Breast epithelium (tissue), 4 donors: Measurements from ENCODE around the gene HSPB7. TPM values are rescaled to one million over a fixed set of nuclear protein-coding genes. Genes with fewer than 3 reads are reported as not detected.

ENCODE experiments used
- DNase-seq, 2 donors: peaks; one replicate each; pipeline ENCODE4 v3.0.0-alpha.2; 2019; ENCODE audit warnings: low spot score in 2 of 2
- H3K27ac ChIP-seq, 2 donors: fragments of 200-600 bp; sonication (generic) in 1 of 2; one replicate each; pipeline ENCODE4 v1.5.1; 2016 to 2019; ENCODE audit warnings: mild to moderate bottlenecking in 1 of 2
- H3K27me3 ChIP-seq, 2 donors: fragments of 200-600 bp; sonication (generic) in 1 of 2; one replicate each; pipeline versions ENCODE4 v1.5.1 to v1.6.0; 2017 to 2019; ENCODE audit warnings: control low read depth in 1 of 2, mild to moderate bottlenecking in 1 of 2
- H3K36me3 ChIP-seq: fragments of 200-600 bp; one replicate; pipeline ENCODE4 v1.5.1; 2019
- H3K4me1 ChIP-seq, 2 donors: fragments of 200-600 bp; sonication (generic); one replicate each; pipeline ENCODE4 v1.5.1; 2016 to 2019; ENCODE audit warnings: control low read depth in 1 of 2
- H3K4me3 ChIP-seq, 3 donors: fragments of 200-600 bp; sonication (generic); 1 replicate in 2 of 3; 2 replicates in 1 of 3; pipeline ENCODE4 v1.5.1; 2016 to 2019; ENCODE audit warnings: mild to moderate bottlenecking in 3 of 3, moderate library complexity in 2 of 3
- H3K9me3 ChIP-seq, 2 donors: fragments of 200-600 bp; sonication (generic) in 1 of 2; one replicate each; pipeline ENCODE4 v1.5.1; 2016 to 2019; ENCODE audit warnings: control low read depth in 1 of 2
- POLR2A ChIP-seq: fragments of 450-650 bp; IDR thresholded peaks from one replicate; pipeline ENCODE4 v1.6.1; 2016; ENCODE audit warnings: antibody characterized with exemption, mild to moderate bottlenecking, moderate library complexity
- POLR2AphosphoS5 ChIP-seq, 3 donors: sonication (generic); formaldehyde crosslinking; IDR thresholded peaks; one replicate each; pipeline ENCODE4 v1.6.1; 2017; ENCODE audit warnings: antibody characterized with exemption in 3 of 3
- intact Hi-C: fragments of 100-400 bp; cut with DNase I; formaldehyde crosslinking; loops from one replicate; pipeline ENCODE4 v1.15.1; 2023; ENCODE audit warnings: low total_unique reads
- total RNA-seq, 3 donors: library from RNA; depleted of rRNA; stranded (reverse); fragments of >200 nt; gene quantifications; one replicate each; pipeline ENCODE4 v1.1.0, GENCODE V29; 2016
- TF ChIP-seq, protein P1 (sequence below), 3 donors: fragments of 450-650 bp; IDR thresholded peaks; one replicate each; pipeline ENCODE4 v1.5.1; 2016 to 2017; ENCODE audit warnings: antibody characterized with exemption in 3 of 3, mild to moderate bottlenecking in 3 of 3, moderate library complexity in 3 of 3

Gene HSPB7
- total RNA-seq, 3 donors from 2014 or later = 8.8 to 183 (median 19.0) TPM

DNA sequence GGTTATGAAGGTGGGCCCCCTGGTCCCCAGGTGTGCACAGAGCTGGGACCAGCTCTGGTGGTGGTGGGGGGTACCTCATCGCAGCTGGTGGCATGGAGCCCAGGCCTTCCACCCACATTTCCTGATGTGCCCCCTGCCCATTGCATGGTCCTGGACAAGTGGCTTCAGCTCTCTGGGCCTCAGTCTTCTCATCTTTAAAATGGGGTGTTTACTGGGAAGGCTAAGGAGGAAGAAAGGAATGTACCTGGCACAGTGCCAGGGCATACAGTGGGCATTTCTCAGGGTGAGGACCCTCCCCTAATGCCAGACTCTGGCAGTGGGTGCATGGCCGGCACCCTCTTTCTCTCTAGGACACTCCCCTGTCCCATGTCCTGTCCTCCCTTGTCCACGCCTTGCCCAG, 33.2 kb upstream of the HSPB7 start:
- no peaks in the 10 kb centered on the region for H3K27me3 ChIP-seq
- intact Hi-C loops = no loop called here
- H3K4me1 ChIP-seq = no peaks in the 10 kb centered on the region
- TF ChIP-seq POLR2A = no peak
- no peak for TF ChIP-seq POLR2AphosphoS5 (IDR thresholded peaks at IDR 0.05)
- TF ChIP-seq, protein P1, sequence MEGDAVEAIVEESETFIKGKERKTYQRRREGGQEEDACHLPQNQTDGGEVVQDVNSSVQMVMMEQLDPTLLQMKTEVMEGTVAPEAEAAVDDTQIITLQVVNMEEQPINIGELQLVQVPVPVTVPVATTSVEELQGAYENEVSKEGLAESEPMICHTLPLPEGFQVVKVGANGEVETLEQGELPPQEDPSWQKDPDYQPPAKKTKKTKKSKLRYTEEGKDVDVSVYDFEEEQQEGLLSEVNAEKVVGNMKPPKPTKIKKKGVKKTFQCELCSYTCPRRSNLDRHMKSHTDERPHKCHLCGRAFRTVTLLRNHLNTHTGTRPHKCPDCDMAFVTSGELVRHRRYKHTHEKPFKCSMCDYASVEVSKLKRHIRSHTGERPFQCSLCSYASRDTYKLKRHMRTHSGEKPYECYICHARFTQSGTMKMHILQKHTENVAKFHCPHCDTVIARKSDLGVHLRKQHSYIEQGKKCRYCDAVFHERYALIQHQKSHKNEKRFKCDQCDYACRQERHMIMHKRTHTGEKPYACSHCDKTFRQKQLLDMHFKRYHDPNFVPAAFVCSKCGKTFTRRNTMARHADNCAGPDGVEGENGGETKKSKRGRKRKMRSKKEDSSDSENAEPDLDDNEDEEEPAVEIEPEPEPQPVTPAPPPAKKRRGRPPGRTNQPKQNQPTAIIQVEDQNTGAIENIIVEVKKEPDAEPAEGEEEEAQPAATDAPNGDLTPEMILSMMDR (IDR thresholded peaks at IDR 0.05) = no peak
- H3K27ac ChIP-seq = no peak overlapping the region
- H3K4me3 ChIP-seq = no peak overlapping the region
- DNase-seq = no peak
- no peaks in the 10 kb centered on the region for H3K36me3 ChIP-seq
- no peaks in the 10 kb centered on the region for H3K9me3 ChIP-seq

DNA sequence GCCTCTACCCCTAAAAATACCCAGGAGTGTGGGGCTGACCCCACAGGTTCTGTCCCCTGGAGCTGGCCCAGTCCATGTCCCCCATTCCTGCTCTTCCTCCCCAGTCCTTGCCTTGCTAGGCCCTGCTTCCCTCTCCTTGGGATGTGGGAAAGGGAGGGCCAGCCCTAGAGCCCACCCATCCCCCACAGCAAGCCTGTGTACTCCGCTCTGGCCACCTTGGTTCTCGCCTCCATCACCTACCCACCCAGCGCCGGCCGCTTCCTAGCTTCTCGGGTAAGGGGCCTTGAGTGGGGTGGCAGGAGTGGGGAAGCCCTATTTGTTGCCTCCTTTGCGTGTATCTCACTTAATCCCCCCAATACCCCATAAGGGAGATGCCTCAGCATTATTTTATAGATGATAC, 32.5 kb upstream of the HSPB7 start:
- Histone ChIP-seq H3K27ac (no peak overlapping the region), H3K4me3 (no peak overlapping the region), H3K4me1 (no peaks in the 10 kb centered on the region), H3K9me3 (no peaks in the 10 kb centered on the region), H3K36me3 (no peaks in the 10 kb centered on the region), H3K27me3 (no peaks in the 10 kb centered on the region)
- intact Hi-C loops = no loop called here
- no peak for DNase-seq
- TF ChIP-seq, protein P1 (IDR thresholded peaks at IDR 0.05) = no peak
- TF ChIP-seq POLR2AphosphoS5 (IDR thresholded peaks at IDR 0.05) = no peak
- no peak for TF ChIP-seq POLR2A

DNA sequence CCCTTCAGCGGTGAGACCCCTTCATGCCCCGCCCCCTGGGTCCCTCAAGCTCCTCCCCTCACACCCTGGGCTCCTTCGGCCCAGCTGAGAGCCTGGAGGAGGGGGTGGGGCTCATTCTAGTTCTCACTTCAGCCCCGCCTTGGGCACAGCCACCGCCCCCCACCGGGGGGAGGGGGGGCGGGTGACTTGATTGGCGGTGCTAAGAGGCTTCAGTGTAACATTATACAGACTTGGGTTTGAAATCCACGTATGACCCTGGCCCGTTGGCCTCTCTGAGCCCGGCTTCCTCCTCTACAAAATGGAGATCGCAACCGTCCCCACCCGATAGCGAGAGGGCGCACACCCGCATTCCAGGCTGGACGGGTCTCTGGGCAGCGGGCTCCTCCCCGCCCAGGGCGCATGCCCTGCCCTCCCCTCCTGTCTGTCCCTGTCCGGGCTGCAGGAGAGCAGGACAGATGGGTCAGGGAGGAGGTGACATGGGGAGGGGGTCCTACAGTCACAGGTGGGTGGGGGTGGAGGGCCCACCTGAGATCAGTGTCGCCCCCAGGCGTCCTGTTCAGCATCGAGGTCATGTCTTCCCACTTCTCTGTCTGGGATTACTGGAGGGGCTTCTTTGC, 30.8 kb upstream of the HSPB7 start:
- Histone ChIP-seq H3K36me3 (no peaks in the 10 kb centered on the region), H3K27me3 (no peaks in the 10 kb centered on the region), H3K4me3 (peak overlapping the region; percentile 36 to 73 (median 54)), H3K4me1 (no peaks in the 10 kb centered on the region), H3K27ac (peak overlapping the region in 1 of 2 donors; percentile 3), H3K9me3 (no peaks in the 10 kb centered on the region)
- peak in 1 of 2 donors; percentile 27 for DNase-seq
- TF ChIP-seq POLR2A = no peak
- TF ChIP-seq POLR2AphosphoS5 (IDR thresholded peaks at IDR 0.05) = no peak
- TF ChIP-seq, protein P1 (IDR thresholded peaks at IDR 0.05) = no peak
- intact Hi-C loops = no loop called here

DNA sequence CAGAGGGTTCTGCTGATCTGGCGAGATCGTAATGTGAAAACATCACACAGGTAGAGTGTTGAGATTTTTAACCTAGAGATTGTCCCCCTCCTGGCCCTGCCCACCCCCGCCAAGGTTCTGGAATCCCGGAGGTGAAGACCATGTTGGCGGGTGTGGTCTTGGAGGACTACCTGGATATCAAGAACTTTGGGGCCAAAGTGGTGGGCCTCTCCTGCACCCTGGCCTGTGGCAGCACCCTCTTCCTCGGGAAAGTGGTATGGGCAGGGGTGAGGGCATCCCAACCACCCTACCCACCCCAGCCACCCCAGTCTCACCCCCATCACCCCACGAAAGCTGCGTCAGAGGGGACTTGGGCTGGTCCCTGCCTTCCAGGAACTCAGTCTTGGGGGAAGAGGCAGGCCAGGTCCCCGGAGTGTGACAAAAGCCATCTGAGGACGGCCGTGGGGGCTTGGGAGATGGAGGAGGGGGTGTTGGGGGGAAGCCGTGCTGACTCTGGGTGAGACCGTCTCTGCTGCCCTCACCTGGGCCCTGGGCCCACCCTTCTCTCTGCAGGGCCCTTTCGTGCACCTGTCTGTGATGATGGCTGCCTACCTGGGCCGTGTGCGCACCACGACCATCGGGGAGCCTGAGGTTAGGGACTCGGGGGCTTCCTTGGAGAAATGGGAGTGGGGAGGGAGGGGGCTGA, 30.1 kb upstream of the HSPB7 start:
- intact Hi-C loops = no loop called here
- no peak for TF ChIP-seq POLR2AphosphoS5 (IDR thresholded peaks at IDR 0.05)
- no peak for TF ChIP-seq POLR2A
- TF ChIP-seq, protein P1 (IDR thresholded peaks at IDR 0.05) = no peak
- no peaks in the 10 kb centered on the region for H3K9me3 ChIP-seq
- peak overlapping the region in 1 of 3 donors; percentile 73 for H3K4me3 ChIP-seq
- H3K36me3 ChIP-seq = no peaks in the 10 kb centered on the region
- no peaks in the 10 kb centered on the region for H3K27me3 ChIP-seq
- H3K27ac ChIP-seq = no peak overlapping the region
- no peaks in the 10 kb centered on the region for H3K4me1 ChIP-seq
- DNase-seq = no peak

DNA sequence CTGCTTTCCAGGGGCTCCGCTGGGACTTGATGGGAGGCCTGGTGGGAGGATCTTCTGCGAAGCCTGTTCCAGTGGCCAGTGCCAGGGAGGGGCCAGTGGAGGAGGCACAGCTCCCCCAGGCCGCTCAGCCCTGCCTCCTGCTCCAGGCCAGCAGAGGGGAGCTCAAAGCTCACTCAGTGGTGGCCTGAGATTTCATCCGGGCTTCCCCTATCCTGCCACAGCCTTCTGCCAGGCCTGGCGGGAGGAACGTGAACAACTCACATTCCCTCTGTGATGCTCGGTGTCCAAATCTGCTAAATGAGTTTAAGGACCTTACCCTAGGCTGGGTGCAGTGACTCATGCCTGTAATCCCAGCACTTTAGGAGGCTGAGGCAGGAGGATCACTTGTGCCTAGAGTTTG, 29.0 kb upstream of the HSPB7 start:
- no peaks in the 10 kb centered on the region for H3K9me3 ChIP-seq
- H3K27me3 ChIP-seq = no peaks in the 10 kb centered on the region
- no peaks in the 10 kb centered on the region for H3K36me3 ChIP-seq
- no peak overlapping the region for H3K27ac ChIP-seq
- intact Hi-C loops = no loop called here
- no peak overlapping the region for H3K4me3 ChIP-seq
- TF ChIP-seq POLR2AphosphoS5 (IDR thresholded peaks at IDR 0.05) = no peak
- TF ChIP-seq POLR2A = no peak
- TF ChIP-seq, protein P1 (IDR thresholded peaks at IDR 0.05) = no peak
- no peaks in the 10 kb centered on the region for H3K4me1 ChIP-seq
- no peak for DNase-seq
